GM12872 (cell line): ENCODE data around the gene RPGRIP1L.

Source experiments
- CTCF ChIP-seq: IDR thresholded peaks from 3 replicates; pipeline ENCODE4 v1.5.1; 2011; ENCODE audit warnings: low read depth, mild to moderate bottlenecking, low read length, moderate library complexity; ENCODE audit not compliant: insufficient read depth

Gene RPGRIP1L

GRCh38 chr16:53629151-53629550 lies 74.5 kb downstream of the RPGRIP1L start:
- no peak for TF ChIP-seq CTCF

- no peak for TF ChIP-seq CTCF
These were observed 76.8 kb downstream of the RPGRIP1L start for GRCh38 chr16:53626811-53627210.

DNA sequence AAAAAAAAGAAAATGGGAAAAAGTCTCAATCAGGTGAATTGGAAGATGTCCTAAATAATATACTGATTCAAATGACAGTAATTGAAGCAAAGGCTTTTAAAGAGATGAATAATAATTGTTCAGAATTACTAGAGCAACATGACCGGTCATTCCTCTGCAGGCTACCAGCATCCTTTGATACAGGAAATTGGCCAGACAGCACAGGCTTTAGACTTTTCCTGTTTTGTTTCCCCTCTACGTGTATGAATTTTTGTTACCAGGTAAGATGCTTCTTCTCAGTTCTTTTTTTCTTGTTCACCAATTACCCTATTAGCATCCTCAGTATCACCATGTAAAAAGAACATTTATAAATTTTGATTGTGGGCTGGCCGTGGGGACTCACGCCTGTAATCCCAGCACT lies 77.5 kb downstream of the RPGRIP1L start:
- no peak for TF ChIP-seq CTCF

DNA sequence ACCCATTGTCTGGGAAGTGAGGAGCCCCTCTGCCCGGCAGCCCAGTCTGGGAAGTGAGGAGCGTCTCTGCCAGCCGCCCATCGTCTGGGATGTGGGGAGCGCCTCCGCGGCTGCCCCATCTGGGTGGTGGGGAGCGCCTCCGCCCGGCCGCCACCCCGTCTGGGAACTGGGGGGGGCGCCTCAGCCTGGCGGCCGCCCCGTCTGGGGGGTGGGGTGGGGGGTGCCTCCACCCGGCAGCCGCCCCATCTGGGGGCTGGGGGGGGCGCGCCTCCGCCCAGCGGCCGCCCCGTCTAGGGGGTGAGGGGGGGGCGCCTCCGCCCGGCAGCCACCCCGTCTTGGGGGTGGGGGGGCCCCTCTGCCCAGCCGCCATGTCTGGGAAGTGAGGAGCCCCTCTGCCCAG lies 78.4 kb downstream of the RPGRIP1L start:
- no peak for TF ChIP-seq CTCF

DNA sequence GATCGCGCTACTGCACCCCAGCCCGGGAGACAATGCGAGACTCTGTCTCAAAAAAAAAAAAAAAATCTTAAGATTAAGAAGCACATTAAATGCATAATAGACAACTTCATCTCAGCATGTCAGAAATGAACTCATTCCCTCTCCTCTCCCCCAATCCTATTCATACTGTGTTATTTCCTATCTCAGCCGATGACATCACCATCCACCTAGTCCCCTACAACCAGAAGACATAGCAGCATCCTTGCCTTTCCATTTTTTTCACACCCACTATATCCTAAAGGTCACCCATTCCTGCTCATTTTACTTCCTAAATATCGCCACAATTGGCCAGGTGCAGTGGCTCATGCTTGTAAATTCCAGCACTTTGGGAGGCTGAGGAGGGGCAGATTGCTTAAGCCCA lies 81.3 kb downstream of the RPGRIP1L start:
- no peak for TF ChIP-seq CTCF

GRCh38 chr16:53620476-53620875 lies 83.2 kb downstream of the RPGRIP1L start:
- no peak for TF ChIP-seq CTCF

- TF ChIP-seq CTCF: no peak
These were observed 84.4 kb downstream of the RPGRIP1L start for GRCh38 chr16:53619235-53619634.

- no peak for TF ChIP-seq CTCF
These were observed 89.3 kb downstream of the RPGRIP1L start for GRCh38 chr16:53614346-53614745.
